Activated CD8-positive, alpha-beta memory T cell treated with anti-CD3 and anti-CD28 coated beads, Interleukin-2, amount 10 ng/mL, durations not matched to agents 7 days and 5 days (primary cell): ENCODE results near the gene ZFAND3. TPM values are rescaled to one million over a fixed set of nuclear protein-coding genes. Genes with fewer than 3 reads are reported as not detected.

Source experiments
- ATAC-seq: fragments of 150-1000 bp; cut with Tn5 transposase; one replicate; pipeline ENCODE4 v1.10.0; 2021; ENCODE audit warnings: moderate library complexity
- CTCF ChIA-PET: fragments of 350-600 bp; sonication (Branson Sonifier 250); formaldehyde crosslinking; loops from one replicate; lab custom pipeline; 2021; ENCODE audit warnings: antibody characterized with exemption; lab: Charles Lee
- DNase-seq: peaks from one replicate; pipeline ENCODE4 v3.0.0-alpha.2; 2020
- H3K27ac Mint-ChIP-seq: one replicate; pipeline ENCODE4 v1.8.0; 2021; ENCODE audit warnings: mild to moderate bottlenecking, mixed read lengths
- H3K27me3 Mint-ChIP-seq: one replicate; pipeline ENCODE4 v1.8.0; 2021; ENCODE audit warnings: mixed read lengths
- H3K36me3 Mint-ChIP-seq: one replicate; pipeline ENCODE4 v1.8.0; 2021; ENCODE audit warnings: mild to moderate bottlenecking, mixed read lengths
- H3K4me1 Mint-ChIP-seq: one replicate; pipeline ENCODE4 v1.8.0; 2021; ENCODE audit warnings: mixed read lengths
- H3K4me3 Mint-ChIP-seq: one replicate; pipeline ENCODE4 v1.8.0; 2021; ENCODE audit warnings: mild to moderate bottlenecking, moderate library complexity, mixed read lengths
- H3K9me3 Mint-ChIP-seq: one replicate; pipeline ENCODE4 v1.8.0; 2022; ENCODE audit warnings: low read depth, mixed read lengths
- total RNA-seq, 2 experiments: library from RNA; stranded (reverse); gene quantifications; one replicate each; pipeline ENCODE4 v1.2.3, GENCODE V29; 2021

The ZFAND3 gene
- total RNA-seq, 2 experiments from 2014 or later: 30.9 to 34.4 TPM

DNA sequence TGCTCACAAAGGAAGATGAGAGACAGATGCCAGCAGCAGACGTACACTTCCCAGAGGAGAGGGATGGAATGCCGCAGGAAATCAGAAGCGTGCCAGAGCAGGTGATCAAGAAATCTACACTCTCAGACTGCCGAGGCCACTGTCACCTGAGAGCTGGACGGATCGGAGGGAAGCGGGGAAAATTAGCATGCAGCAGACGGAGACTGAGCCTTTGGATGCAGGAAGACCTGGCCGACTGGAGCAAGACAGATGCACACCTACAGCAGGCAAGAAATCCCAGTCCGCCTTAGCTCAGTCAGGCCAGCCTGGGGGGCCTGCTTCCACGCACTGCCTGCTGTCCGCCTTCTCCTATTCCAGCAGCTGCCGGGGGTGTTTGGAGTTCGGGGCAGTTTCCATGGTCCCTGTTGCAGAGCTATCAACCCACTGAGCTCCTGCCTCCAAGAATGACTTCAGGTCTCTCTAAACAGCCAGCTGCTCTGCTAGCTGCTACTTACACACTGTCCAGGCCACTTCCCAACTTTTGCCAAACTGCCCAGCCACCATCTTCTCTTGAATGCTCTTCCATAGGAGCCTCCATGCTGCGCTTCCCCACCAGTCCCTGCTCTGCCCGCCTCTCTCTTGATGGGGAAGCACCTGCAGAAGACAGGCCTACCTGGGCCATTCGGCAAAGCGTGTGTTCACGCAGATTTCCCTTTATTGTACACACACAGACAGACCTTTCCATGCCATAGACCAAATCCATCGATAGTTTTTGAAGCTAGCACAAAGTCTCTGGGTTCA lies 368.5 kb downstream of the ZFAND3 start:
- no peak overlapping the region for H3K27ac Mint-ChIP-seq
- no peak for ATAC-seq
- no peak overlapping the region for H3K4me3 Mint-ChIP-seq
- H3K4me1 Mint-ChIP-seq: no peaks in the 10 kb centered on the region
- no peaks in the 10 kb centered on the region for H3K9me3 Mint-ChIP-seq
- H3K36me3 Mint-ChIP-seq: no peaks in the 10 kb centered on the region
- CTCF ChIA-PET: no interaction called here
- no peaks in the 10 kb centered on the region for H3K27me3 Mint-ChIP-seq
- DNase-seq: peak; percentile 12

DNA sequence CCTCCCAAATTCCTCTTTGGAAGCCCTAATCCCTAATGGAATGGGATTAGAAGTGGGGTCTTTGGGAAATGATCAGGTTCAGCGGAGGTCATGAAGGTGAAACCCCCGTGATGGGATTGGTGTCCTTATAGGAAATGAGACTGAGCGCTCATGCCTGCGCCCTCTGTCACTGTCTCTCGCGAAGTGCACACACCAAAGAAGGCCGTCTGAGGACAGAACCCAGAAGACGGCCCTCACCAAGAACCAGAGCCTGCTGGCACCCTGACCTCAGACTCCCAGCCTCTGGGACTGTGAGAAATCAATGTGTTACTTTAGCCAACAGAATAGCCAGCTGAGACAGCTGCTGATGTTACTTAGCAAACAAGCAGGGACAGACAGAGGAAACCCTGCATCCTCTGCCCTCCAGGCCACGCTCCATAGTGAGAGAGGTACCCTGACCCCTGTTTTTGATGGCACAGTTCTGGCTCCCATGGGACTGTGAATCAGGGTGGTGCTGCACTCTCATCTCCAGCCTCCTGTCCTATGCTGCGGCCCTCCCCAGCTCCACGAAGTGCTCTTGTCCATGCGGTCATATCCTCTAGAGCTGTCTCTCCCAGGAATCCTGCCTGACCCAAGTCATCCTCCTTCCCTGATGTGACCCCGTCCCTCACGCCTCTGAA lies 369.3 kb downstream of the ZFAND3 start:
- CTCF ChIA-PET: no interaction called here

DNA sequence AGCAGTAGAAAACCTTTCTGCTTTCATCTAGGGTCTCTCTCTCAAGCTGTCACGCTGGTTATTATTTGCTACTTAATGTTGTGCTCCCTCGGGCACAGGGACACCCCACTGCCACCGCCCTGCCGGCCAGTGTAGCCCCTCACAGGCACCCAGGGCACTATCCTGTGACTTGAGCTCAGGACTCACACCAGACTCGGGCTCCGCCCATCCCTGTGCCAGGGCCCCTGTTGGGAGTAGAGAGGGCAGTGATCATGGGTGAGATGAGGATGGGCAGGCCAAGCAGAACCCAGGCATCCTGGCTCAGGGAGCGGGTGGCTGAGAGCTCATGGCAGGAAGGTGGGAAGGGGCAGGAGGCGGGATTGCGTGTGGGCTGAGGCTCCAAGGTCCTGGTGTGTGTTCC lies 371.9 kb downstream of the ZFAND3 start:
- Mint-ChIP-seq H3K9me3 (no peaks in the 10 kb centered on the region), H3K4me3 (no peak overlapping the region), H3K27ac (no peak overlapping the region), H3K27me3 (no peaks in the 10 kb centered on the region), H3K36me3 (no peaks in the 10 kb centered on the region), H3K4me1 (no peaks in the 10 kb centered on the region)
- DNase-seq (peak; percentile 29), ATAC-seq (no peak)
- CTCF ChIA-PET: no interaction called here

More for the DNA sequence above, 369.3 kb downstream of the ZFAND3 start:
- no peak overlapping the region for H3K4me3 Mint-ChIP-seq
- no peaks in the 10 kb centered on the region for H3K27me3 Mint-ChIP-seq
- no peaks in the 10 kb centered on the region for H3K4me1 Mint-ChIP-seq
- no peak overlapping the region for H3K27ac Mint-ChIP-seq
- H3K36me3 Mint-ChIP-seq: no peaks in the 10 kb centered on the region
- H3K9me3 Mint-ChIP-seq: no peaks in the 10 kb centered on the region
- no peak for ATAC-seq
- peak; percentile 37 for DNase-seq

DNA sequence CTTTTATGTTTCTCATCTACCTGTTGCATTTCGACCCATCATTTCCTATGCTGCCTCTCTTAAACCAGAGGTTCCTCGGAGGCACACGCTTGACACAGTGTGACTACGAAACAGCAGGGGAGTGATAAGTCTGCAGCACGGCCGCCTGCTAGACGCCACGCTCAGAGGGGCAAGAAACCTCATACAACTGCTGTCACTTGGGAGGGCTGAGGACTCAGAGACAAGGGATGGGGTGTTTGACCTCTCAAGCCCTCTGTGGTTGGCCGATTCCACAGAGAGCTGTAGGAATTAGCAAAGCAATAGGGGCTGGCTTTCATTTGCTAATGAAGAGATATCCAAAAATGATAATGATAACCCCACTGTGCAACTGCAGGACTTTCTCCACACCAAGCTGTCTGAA lies 372.5 kb downstream of the ZFAND3 start:
- Mint-ChIP-seq H3K4me3 (no peak overlapping the region), H3K36me3 (no peaks in the 10 kb centered on the region), H3K4me1 (no peaks in the 10 kb centered on the region), H3K9me3 (no peaks in the 10 kb centered on the region), H3K27ac (no peak overlapping the region), H3K27me3 (no peaks in the 10 kb centered on the region)
- CTCF ChIA-PET: no interaction called here
- ATAC-seq (no peak), DNase-seq (peak; percentile 22)

DNA sequence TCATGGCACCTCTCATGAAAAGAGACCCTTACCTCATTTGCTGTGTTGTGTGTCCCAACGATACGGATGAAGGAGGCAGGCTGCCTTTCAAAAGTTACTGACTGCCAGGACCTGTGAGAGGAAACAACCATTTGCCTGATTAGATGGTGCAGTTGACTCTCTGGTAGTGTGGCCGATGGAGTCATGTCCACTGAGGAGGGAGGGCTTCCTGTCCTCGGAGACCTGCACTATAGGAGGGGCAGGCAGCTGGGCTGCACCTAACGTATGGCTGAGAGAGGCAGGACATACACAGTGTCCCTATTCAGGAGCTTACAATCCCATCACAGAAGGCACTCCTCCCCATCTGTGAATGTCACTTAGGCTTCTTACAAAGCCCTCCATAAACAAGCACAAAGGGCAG lies 373.0 kb downstream of the ZFAND3 start:
- Mint-ChIP-seq H3K9me3 (no peaks in the 10 kb centered on the region), H3K4me3 (no peak overlapping the region), H3K27ac (no peak overlapping the region), H3K36me3 (no peaks in the 10 kb centered on the region), H3K27me3 (no peaks in the 10 kb centered on the region), H3K4me1 (no peaks in the 10 kb centered on the region)
- CTCF ChIA-PET: no interaction called here
- ATAC-seq (no peak), DNase-seq (peak; percentile 31)

DNA sequence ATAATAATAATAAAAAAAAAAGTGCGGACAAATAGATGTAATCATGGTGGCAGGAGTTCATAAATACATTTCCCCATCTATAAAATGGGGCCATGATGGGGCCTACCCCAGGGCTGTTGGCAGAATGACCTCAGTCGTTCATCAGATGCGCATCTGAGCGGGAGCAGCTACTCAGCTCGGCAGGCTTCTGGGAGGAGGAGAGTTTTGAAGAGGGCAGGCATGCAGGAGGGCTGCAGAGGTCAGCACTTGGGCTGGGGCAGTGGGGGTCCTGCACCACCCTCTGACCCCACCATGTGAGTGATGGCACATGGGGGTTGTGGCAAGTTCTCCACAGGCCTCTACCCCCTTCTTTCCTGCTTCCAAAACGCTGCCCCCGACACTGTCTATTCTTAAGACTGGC lies 373.5 kb downstream of the ZFAND3 start:
- Mint-ChIP-seq H3K4me1 (no peaks in the 10 kb centered on the region), H3K27ac (no peak overlapping the region), H3K27me3 (no peaks in the 10 kb centered on the region), H3K36me3 (no peaks in the 10 kb centered on the region), H3K9me3 (no peaks in the 10 kb centered on the region), H3K4me3 (no peak overlapping the region)
- peak; percentile 22 for DNase-seq
- ATAC-seq: no peak
- CTCF ChIA-PET: no interaction called here

DNA sequence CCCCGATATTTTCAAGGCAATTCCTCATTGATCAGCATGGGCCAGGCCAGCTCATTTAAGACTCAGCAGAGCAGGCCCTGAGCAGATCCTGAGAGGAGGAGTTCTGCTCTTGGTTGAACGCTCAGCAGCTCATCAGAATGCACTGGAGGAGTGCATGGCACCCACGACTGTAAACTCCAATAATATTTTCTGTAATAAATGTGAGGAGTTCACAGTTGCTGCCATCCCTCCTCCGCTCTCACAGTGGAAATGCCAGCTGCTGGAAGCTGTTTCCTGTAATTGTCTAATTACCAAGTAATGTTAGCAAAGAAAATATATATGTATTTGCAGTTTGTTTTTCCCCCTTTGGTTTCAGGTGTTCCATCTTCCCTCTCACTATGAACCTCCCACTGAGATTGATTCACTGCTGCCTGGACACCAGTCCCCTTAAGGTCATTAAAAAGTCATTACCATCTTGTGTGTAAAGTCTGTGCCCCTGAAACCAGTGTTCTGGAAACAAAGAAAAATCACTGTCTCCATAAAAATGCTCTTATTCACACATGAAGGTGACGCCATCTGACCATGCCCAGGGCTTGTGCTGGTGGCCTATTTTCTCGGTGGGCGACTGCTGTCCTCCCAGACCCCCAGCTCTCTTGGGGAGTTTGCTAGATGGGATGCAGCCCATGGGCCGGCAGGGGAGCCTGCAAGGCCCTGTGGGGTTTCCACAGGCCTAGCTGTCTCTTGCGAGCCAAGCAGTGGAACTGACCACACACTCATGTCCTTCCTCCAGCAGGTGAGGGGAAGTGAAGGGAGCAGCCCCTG lies 374.2 kb downstream of the ZFAND3 start:
- Mint-ChIP-seq H3K36me3 (no peaks in the 10 kb centered on the region), H3K27ac (no peak overlapping the region), H3K27me3 (no peaks in the 10 kb centered on the region), H3K9me3 (no peaks in the 10 kb centered on the region), H3K4me1 (no peaks in the 10 kb centered on the region), H3K4me3 (no peak overlapping the region)
- no peak for ATAC-seq
- CTCF ChIA-PET: no interaction called here
- DNase-seq: peak; percentile 31

DNA sequence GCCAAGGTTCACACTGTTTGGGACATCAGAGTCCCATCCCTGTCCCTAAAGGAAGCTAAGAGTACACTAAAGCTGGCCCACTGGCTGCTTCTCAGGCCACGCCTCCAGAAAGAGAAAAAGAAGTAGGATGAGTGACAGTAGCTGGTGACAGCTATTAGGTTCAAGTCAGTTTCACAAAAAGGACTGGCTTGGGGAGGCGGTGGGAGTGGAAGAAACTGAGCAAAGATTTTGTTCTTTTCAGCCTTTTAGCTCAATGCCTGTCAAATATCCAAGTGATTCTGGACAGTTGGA lies 374.7 kb downstream of the ZFAND3 start:
- no peaks in the 10 kb centered on the region for H3K36me3 Mint-ChIP-seq
- DNase-seq (no peak), ATAC-seq (no peak)
- H3K4me1 Mint-ChIP-seq: no peaks in the 10 kb centered on the region
- no peaks in the 10 kb centered on the region for H3K27me3 Mint-ChIP-seq
- CTCF ChIA-PET: no interaction called here
- no peak overlapping the region for H3K4me3 Mint-ChIP-seq
- H3K9me3 Mint-ChIP-seq: no peaks in the 10 kb centered on the region
- no peak overlapping the region for H3K27ac Mint-ChIP-seq

DNA sequence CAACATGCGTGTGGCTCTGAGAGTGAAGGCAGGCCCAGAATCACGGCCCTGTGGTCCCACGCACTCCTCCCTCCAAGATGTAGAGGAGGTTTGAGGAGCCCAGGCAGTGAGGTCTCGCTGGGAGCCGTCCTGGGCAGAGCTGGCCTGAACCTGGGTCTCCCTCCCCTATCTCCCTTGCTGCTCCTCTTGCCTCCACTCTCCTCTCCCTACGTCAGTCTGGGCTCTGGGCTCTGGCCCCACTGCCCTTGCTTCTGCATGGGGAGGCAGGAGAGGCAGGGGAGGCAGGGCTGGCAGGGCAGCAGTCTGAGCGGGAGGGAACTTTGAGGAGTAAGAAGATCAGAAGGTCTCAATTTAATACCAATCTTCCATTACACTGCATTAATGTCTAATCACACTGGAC lies 375.1 kb downstream of the ZFAND3 start:
- H3K36me3 Mint-ChIP-seq: no peaks in the 10 kb centered on the region

DNA sequence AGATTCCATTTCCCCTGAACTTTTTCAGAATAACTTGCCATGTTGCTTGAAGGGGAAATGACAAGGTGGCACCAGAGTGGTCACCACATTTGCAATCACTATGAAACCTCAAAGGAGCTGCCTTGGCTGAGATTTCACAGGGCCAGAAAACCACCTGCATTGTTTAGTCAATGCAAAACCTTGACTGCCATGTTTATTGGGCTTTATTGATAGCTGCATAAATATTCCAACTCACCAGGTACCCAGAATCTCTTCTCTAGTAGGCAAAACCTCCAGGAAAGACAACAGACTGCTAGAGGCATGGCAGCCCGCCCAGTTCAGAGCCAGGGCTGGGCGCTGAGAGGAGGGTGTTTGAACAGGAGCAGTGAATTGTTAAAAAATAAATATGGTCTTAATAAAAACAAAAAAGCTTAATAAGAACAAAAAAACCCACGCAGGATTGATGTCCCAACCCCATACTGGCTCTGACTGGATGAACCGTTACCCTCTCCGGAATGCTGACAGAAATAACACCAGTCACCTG lies 375.6 kb downstream of the ZFAND3 start:
- ATAC-seq (no peak), DNase-seq (peak; percentile 19)
- Mint-ChIP-seq H3K27me3 (no peaks in the 10 kb centered on the region), H3K27ac (no peak overlapping the region), H3K4me3 (no peak overlapping the region), H3K36me3 (no peaks in the 10 kb centered on the region), H3K9me3 (no peaks in the 10 kb centered on the region), H3K4me1 (no peaks in the 10 kb centered on the region)
- CTCF ChIA-PET: no interaction called here

More for the DNA sequence above, 375.1 kb downstream of the ZFAND3 start:
- Mint-ChIP-seq H3K4me3 (no peak overlapping the region), H3K9me3 (no peaks in the 10 kb centered on the region), H3K4me1 (no peaks in the 10 kb centered on the region), H3K27me3 (no peaks in the 10 kb centered on the region), H3K27ac (no peak overlapping the region)
- ATAC-seq (no peak), DNase-seq (peak; percentile 32)
- CTCF ChIA-PET: no interaction called here

DNA sequence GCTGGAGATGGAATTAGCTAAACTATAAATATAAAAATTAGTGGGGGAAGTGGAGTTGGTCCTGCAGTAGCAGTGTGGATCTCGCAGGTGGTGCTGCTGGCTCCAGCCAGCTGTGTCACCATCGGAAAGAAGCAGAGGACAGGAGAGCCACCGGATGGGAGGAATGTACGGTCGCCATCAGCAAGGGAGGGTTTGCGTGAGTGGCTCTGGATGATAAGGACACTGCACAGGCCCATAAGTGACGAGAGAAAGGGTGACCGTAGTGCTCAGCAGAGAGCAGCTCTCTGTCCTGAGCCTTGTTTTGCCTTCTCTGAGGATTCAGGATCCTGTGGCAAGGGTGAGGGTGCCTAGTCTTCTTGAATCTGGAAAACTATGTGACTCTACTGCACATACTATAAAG lies 378.7 kb downstream of the ZFAND3 start:
- ATAC-seq: no peak
- Mint-ChIP-seq H3K9me3 (no peaks in the 10 kb centered on the region), H3K36me3 (peaks cover 2% of the 10 kb centered on the region), H3K4me3 (no peak overlapping the region), H3K27ac (no peak overlapping the region), H3K27me3 (no peaks in the 10 kb centered on the region), H3K4me1 (no peaks in the 10 kb centered on the region)
- CTCF ChIA-PET: no interaction called here
- peak; percentile 31 for DNase-seq
